ENCODE measurements around the gene NES. TPM values are rescaled to one million over a fixed set of nuclear protein-coding genes. Genes with fewer than 3 reads are reported as not detected.

Gene NES
- total and polyA plus RNA-seq, 2 of the 8 experiments (the other 6 are each of a cell fraction or from before 2014, with no cell fraction given), result 13.3 to 135 TPM

- TF ChIP-seq SAP30 (IDR thresholded peaks at IDR 0.05; ENCODE audit: insufficient read depth, insufficient replicate concordance, low read length), result no peak
- no peak for TF ChIP-seq CHD2 (IDR thresholded peaks at IDR 0.05; ENCODE audit: low read length)
- TF ChIP-seq MAFK (IDR thresholded peaks at IDR 0.05; ENCODE audit: low read depth, low read length), result no peak
- TF ChIP-seq E2F6 (IDR thresholded peaks at IDR 0.05), result peak; percentile 99
- no peak for TF ChIP-seq CEBPB (IDR thresholded peaks at IDR 0.05; ENCODE audit: low read depth, low read length)
- TF ChIP-seq, protein P1, sequence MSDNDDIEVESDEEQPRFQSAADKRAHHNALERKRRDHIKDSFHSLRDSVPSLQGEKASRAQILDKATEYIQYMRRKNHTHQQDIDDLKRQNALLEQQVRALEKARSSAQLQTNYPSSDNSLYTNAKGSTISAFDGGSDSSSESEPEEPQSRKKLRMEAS (IDR thresholded peaks at IDR 0.05), result peak; percentile 95
- no peak for TF ChIP-seq NRF1 (IDR thresholded peaks at IDR 0.05; ENCODE audit: low read depth, low read length)
- TF ChIP-seq JUN (IDR thresholded peaks at IDR 0.05; ENCODE audit: low read depth, low read length), result no peak
- peak; percentile 48 for TF ChIP-seq ASH2L (IDR thresholded peaks at IDR 0.05; ENCODE audit: low read length)
- TF ChIP-seq TEAD4 (IDR thresholded peaks at IDR 0.05; ENCODE audit: low read depth, low read length), result no peak
- no peak for TF ChIP-seq RFX5 (IDR thresholded peaks at IDR 0.05; ENCODE audit: borderline replicate concordance, low read depth, low read length)
- TF ChIP-seq SUZ12 (IDR thresholded peaks at IDR 0.05; ENCODE audit: low read length), result no peak
- TF ChIP-seq KDM5A (IDR thresholded peaks at IDR 0.05; ENCODE audit: low read length), result no peak
Measured at GRCh38 chr1:156676820-156677615, at the start of gene NES (continued).
